GM21390 (cell line): ENCODE measurements around the gene CST9.
"Not testable (repeated sequence)": the region's sequence is repeated elsewhere in the genome, so short reads cannot be mapped to it uniquely, and the experiment has no call there.

ENCODE experiments used
- ATAC-seq: cut with Tn5 transposase; IDR thresholded peaks from one replicate; pipeline ENCODE4 v1.9.1; 2021; ENCODE audit not compliant: unreplicated experiment

Gene CST9

GRCh38 chr20:23588434-23589403 is 17.0 kb downstream of the CST9 start:
- ATAC-seq, result no peak

GRCh38 chr20:23587631-23588030 is 18.1 kb downstream of the CST9 start:
- ATAC-seq, result no peak

GRCh38 chr20:23586735-23587525 is 18.8 kb downstream of the CST9 start:
- ATAC-seq, result no peak

- no peak for ATAC-seq
Measured at GRCh38 chr20:23585808-23586734, 19.6 kb downstream of the CST9 start.

GRCh38 chr20:23585449-23585807 is 20.3 kb downstream of the CST9 start:
- ATAC-seq, result no peak

- no peak for ATAC-seq
Measured at GRCh38 chr20:23584434-23585199, 21.1 kb downstream of the CST9 start.

GRCh38 chr20:23583526-23583925 is 22.2 kb downstream of the CST9 start:
- no peak for ATAC-seq

GRCh38 chr20:23582293-23582692 is 23.4 kb downstream of the CST9 start:
- no peak for ATAC-seq

GRCh38 chr20:23581833-23582232 is 23.9 kb downstream of the CST9 start:
- not testable (repeated sequence) for ATAC-seq

- no peak for ATAC-seq
Measured at GRCh38 chr20:23574977-23575376, 30.7 kb downstream of the CST9 start.

- no peak for ATAC-seq
Measured at GRCh38 chr20:23570178-23570760, 35.4 kb downstream of the CST9 start.

- no peak for ATAC-seq
Measured at GRCh38 chr20:23569570-23569969, 36.1 kb downstream of the CST9 start.

- no peak for ATAC-seq
Measured at GRCh38 chr20:23568971-23569330, 36.8 kb downstream of the CST9 start.

- ATAC-seq, result no peak
Measured at GRCh38 chr20:23568320-23568970, 37.3 kb downstream of the CST9 start, which contains the start of gene CST9L. Gene CST9L (minus strand): TSS chr20:23568484. CDS start chr20:23568450, 34 bp downstream.

- no peak for ATAC-seq
Measured at GRCh38 chr20:23566199-23566932, 39.4 kb downstream of the CST9 start.

GRCh38 chr20:23565503-23566045 is 40.1 kb downstream of the CST9 start:
- no peak for ATAC-seq

- no peak for ATAC-seq
Measured at GRCh38 chr20:23564927-23565326, 40.8 kb downstream of the CST9 start.

- ATAC-seq, result no peak
Measured at GRCh38 chr20:23562721-23563342, 42.9 kb downstream of the CST9 start.
